ENCODE results near the gene GTF3C4.
A peak's percentile ranks its signal among the peaks of the same experiment; 100 is the strongest.

Gene GTF3C4

GRCh38 chr9:132648283-132648682 lies 22.0 kb upstream of the GTF3C4 start:
- H3K4me3 ChIP-seq (ENCODE audit: low read depth, low read length), result no peak overlapping the region
- ChIA-PET CTCF (interaction anchor here (1.4 to 4.1 kb wide), 2 partner anchors 13 to 140 kb away, joined by 8 to 54 read pairs; no protein-coding TSS in a partner anchor), POLR2A (interaction anchor here (0.6 to 1.3 kb wide), 3 partner anchors 21 to 69 kb away, joined by 3 to 11 read pairs (median 3); partner anchors contain the start of genes DDX31 and GTF3C4)
- no peak for DNase-seq (ENCODE audit: low read depth, low spot score)
- TF ChIP-seq, protein P1, sequence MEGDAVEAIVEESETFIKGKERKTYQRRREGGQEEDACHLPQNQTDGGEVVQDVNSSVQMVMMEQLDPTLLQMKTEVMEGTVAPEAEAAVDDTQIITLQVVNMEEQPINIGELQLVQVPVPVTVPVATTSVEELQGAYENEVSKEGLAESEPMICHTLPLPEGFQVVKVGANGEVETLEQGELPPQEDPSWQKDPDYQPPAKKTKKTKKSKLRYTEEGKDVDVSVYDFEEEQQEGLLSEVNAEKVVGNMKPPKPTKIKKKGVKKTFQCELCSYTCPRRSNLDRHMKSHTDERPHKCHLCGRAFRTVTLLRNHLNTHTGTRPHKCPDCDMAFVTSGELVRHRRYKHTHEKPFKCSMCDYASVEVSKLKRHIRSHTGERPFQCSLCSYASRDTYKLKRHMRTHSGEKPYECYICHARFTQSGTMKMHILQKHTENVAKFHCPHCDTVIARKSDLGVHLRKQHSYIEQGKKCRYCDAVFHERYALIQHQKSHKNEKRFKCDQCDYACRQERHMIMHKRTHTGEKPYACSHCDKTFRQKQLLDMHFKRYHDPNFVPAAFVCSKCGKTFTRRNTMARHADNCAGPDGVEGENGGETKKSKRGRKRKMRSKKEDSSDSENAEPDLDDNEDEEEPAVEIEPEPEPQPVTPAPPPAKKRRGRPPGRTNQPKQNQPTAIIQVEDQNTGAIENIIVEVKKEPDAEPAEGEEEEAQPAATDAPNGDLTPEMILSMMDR (IDR thresholded peaks at IDR 0.05; ENCODE audit: insufficient read depth, low read length, missing control alignments), result no peak

GRCh38 chr9:132648685-132649084 lies 21.6 kb upstream of the GTF3C4 start:
- ChIA-PET POLR2A (no interaction called here), CTCF (interaction anchor here (1.4 to 4.1 kb wide), 5 partner anchors 13 to 141 kb away, joined by 6 to 54 read pairs (median 15); partner anchors contain the start of genes DDX31 and GTF3C4)
- TF ChIP-seq, protein P1 (IDR thresholded peaks at IDR 0.05; ENCODE audit: insufficient read depth, low read length, missing control alignments), result no peak
- no peak for DNase-seq (ENCODE audit: low read depth, low spot score)
- no peak overlapping the region for H3K4me3 ChIP-seq (ENCODE audit: low read depth, low read length)

- CTCF ChIA-PET, result interaction anchor here (0.8 to 4.1 kb wide), 11 partner anchors 11 to 241 kb away, joined by 3 to 54 read pairs (median 4); partner anchors contain the start of genes CFAP77, DDX31 and GTF3C4
- DNase-seq (ENCODE audit: low read depth, low spot score), result no peak
- POLR2A ChIA-PET, result no interaction called here
- TF ChIP-seq, protein P1 (IDR thresholded peaks at IDR 0.05; ENCODE audit: insufficient read depth, low read length, missing control alignments), result peak; percentile 69
- H3K4me3 ChIP-seq (ENCODE audit: low read depth, low read length), result no peak overlapping the region
Measured at GRCh38 chr9:132651259-132651658, 19.0 kb upstream of the GTF3C4 start.

- TF ChIP-seq, protein P1 (IDR thresholded peaks at IDR 0.05; ENCODE audit: insufficient read depth, low read length, missing control alignments), result no peak
- ChIA-PET POLR2A (interaction anchor here (1.0 kb wide), 1 partner anchor 9 kb away, joined by 3 read pairs; no protein-coding TSS in a partner anchor), CTCF (no interaction called here)
- no peak for DNase-seq (ENCODE audit: low read depth, low spot score)
- H3K4me3 ChIP-seq (ENCODE audit: low read depth, low read length), result no peak overlapping the region
Measured at GRCh38 chr9:132656299-132656698, 14.0 kb upstream of the GTF3C4 start.

GRCh38 chr9:132662152-132662945 lies 7.9 kb upstream of the GTF3C4 start:
- DNase-seq (ENCODE audit: low read depth, low spot score), result no peak
- H3K4me3 ChIP-seq (ENCODE audit: low read depth, low read length), result no peak overlapping the region
- CTCF ChIA-PET, result interaction anchor here (0.8 to 2.9 kb wide), 3 partner anchors 11 to 13 kb away, joined by 3 to 8 read pairs (median 4); no protein-coding TSS in a partner anchor
- POLR2A ChIA-PET, result no interaction called here
- TF ChIP-seq, protein P1 (IDR thresholded peaks at IDR 0.05; ENCODE audit: insufficient read depth, low read length, missing control alignments), result no peak

DNA sequence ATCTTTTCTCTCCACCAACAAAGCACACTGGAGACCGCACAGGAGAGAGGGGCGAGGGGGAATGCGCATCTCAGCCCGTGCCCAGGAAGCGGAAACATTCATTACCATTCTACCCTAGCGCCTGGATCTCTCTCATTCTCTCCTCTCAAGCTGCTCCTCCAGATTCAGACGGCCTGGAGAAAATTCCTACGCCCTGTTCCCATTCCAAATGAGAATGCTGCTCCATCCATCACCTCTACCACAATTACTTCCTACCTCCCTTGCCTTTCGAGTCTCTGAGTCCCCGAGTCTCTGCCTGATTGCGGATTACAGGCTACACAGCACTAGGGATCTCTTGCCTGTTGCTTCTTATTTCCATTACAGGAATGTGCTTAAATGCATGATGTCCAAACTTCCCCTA lies 7.1 kb upstream of the GTF3C4 start:
- TF ChIP-seq, protein P1 (IDR thresholded peaks at IDR 0.05; ENCODE audit: insufficient read depth, low read length, missing control alignments), result no peak
- ChIA-PET CTCF (interaction anchor here (1.3 to 2.9 kb wide), 3 partner anchors 9 to 14 kb away, joined by 3 to 8 read pairs (median 4); no protein-coding TSS in a partner anchor), POLR2A (no interaction called here)
- no peak overlapping the region for H3K4me3 ChIP-seq (ENCODE audit: low read depth, low read length)
- DNase-seq (ENCODE audit: low read depth, low spot score), result no peak

Data from AG04449 (cell line).